H1 (cell line): ENCODE data around the gene KRT76. TPM values are rescaled to one million over a fixed set of nuclear protein-coding genes. Genes with fewer than 3 reads are reported as not detected.
A peak's percentile ranks its signal among the peaks of the same experiment; 100 is the strongest.

Source experiments
- CTCF ChIA-PET: fragments of 300-600 bp; sonication (Branson Sonifier 250); formaldehyde crosslinking; loops from one replicate; lab custom pipeline; 2021; ENCODE audit not compliant: partially characterized antibody; lab: Charles Lee
- POLR2A ChIA-PET: fragments of 300-600 bp; sonication (Branson Sonifier 250); formaldehyde crosslinking; loops from one replicate; lab custom pipeline; 2021; ENCODE audit warnings: inconsistent platforms; ENCODE audit not compliant: partially characterized antibody; lab: Charles Lee
- DNase-seq, 2 experiments: peaks; one replicate each; pipeline versions ENCODE4 v3.0.0 to v3.0.0-alpha.2; 2010 to 2022; ENCODE audit warnings: low spot score in 2 of 2, low read depth in 1 of 2, mixed read lengths in 1 of 2
- FAIRE-seq: peaks from 2 replicates; lab custom pipeline; 2011; peaks lifted over from hg19 to GRCh38; lab: Jason Lieb, UNC
- H2AFZ ChIP-seq: 2 replicates; pipeline ENCODE4 v1.8.1; 2012; ENCODE audit warnings: low read length, inconsistent platforms
- H2AK5ac ChIP-seq: 2 replicates; pipeline ENCODE4 v1.6.1; 2013; ENCODE audit warnings: low read depth, low read length
- H2BK120ac ChIP-seq: replicated peaks from 2 replicates; pipeline ENCODE3; 2013; ENCODE audit warnings: low read depth, low read length, inconsistent platforms
- H2BK12ac ChIP-seq: 2 replicates; pipeline ENCODE4 v1.6.1; 2013; ENCODE audit warnings: low read depth, low read length
- H2BK15ac ChIP-seq: 2 replicates; pipeline ENCODE4 v1.6.1; 2013; ENCODE audit warnings: low read length
- H2BK20ac ChIP-seq: 2 replicates; pipeline ENCODE4 v1.6.1; 2013; ENCODE audit warnings: low read length
- H2BK5ac ChIP-seq: 2 replicates; pipeline ENCODE4 v1.6.1; 2013; ENCODE audit warnings: low read depth, low read length
- H3K14ac ChIP-seq: 2 replicates; pipeline ENCODE4 v1.6.1; 2013; ENCODE audit warnings: inconsistent platforms; ENCODE audit not compliant: insufficient read length
- H3K18ac ChIP-seq: 2 replicates; pipeline ENCODE4 v1.6.1; 2013; ENCODE audit warnings: low read length; ENCODE audit errors: extremely low read depth
- H3K23ac ChIP-seq: 2 replicates; pipeline ENCODE4 v1.6.1; 2013; ENCODE audit warnings: inconsistent platforms; ENCODE audit not compliant: insufficient read length
- H3K23me2 ChIP-seq: 2 replicates; pipeline ENCODE4 v1.6.1; 2013; ENCODE audit warnings: low read depth, low read length
- H3K27ac ChIP-seq: 2 replicates; pipeline ENCODE4 v1.6.1; 2011; ENCODE audit warnings: low read depth, low read length, inconsistent platforms
- H3K27me3 ChIP-seq, 4 experiments: replicated peaks in 1 of 4; 1 replicate in 1 of 4; 2 replicates in 3 of 4; pipeline versions ENCODE4 v1.6.1 to v1.8.1; 2011 to 2013; ENCODE audit warnings: low read length in 3 of 4, mild to moderate bottlenecking in 3 of 4, inconsistent platforms in 2 of 4, mixed read lengths in 2 of 4, moderate library complexity in 1 of 4; ENCODE audit not compliant: control insufficient read depth in 3 of 4, insufficient read depth in 3 of 4; ENCODE audit errors: extremely low read depth in 1 of 4
- H3K36me3 ChIP-seq, 4 experiments: 2 replicates each; pipeline versions ENCODE4 v1.6.1 to v1.8.1; 2011 to 2013; ENCODE audit warnings: mild to moderate bottlenecking in 4 of 4, low read length in 3 of 4, moderate library complexity in 2 of 4, control low read depth in 1 of 4, inconsistent platforms in 1 of 4; ENCODE audit not compliant: insufficient read depth in 4 of 4, control insufficient read depth in 2 of 4
- H3K4ac ChIP-seq: replicated peaks from 2 replicates; pipeline ENCODE3; 2013; ENCODE audit warnings: low read length, low read depth, mixed read lengths, inconsistent platforms; ENCODE audit not compliant: insufficient read length
- H3K4me1 ChIP-seq, 4 experiments: replicated peaks in 1 of 4; 1 replicate in 1 of 4; 2 replicates in 3 of 4; pipeline versions ENCODE4 v1.6.1 to v1.8.1; 2011 to 2013; ENCODE audit warnings: low read length in 3 of 4, inconsistent platforms in 2 of 4, mixed read lengths in 1 of 4; ENCODE audit not compliant: insufficient read depth in 4 of 4, control insufficient read depth in 3 of 4
- H3K4me2 ChIP-seq, 2 experiments: 2 replicates each; pipeline versions ENCODE4 v1.6.1 to v1.8.1; 2011 to 2013; ENCODE audit warnings: low read depth in 2 of 2, low read length in 2 of 2, control low read depth in 1 of 2, inconsistent platforms in 1 of 2, mild to moderate bottlenecking in 1 of 2; ENCODE audit not compliant: insufficient read depth in 1 of 2
- H3K4me3 ChIP-seq, 4 experiments: fragments of 200-600, 300-600 bp in 1 of 4; sonication (generic), shearing (Covaris generic), sonication (Bioruptor Twin) in 1 of 4; 2 replicates each; pipeline versions ENCODE4 v1.5.1 to v1.8.1; 2011 to 2016; ENCODE audit warnings: low read length in 4 of 4, low read depth in 3 of 4, control low read depth in 2 of 4, inconsistent platforms in 2 of 4, mild to moderate bottlenecking in 2 of 4, mixed read lengths in 1 of 4, moderate library complexity in 1 of 4; ENCODE audit not compliant: insufficient read depth in 2 of 4; ENCODE audit errors: extremely low read depth in 1 of 4
- H3K56ac ChIP-seq: replicated peaks from 2 replicates; pipeline ENCODE3; 2013; ENCODE audit warnings: low read depth, mild to moderate bottlenecking, mixed read lengths, low read length, inconsistent platforms; ENCODE audit not compliant: insufficient read length
- H3K79me1 ChIP-seq: 2 replicates; pipeline ENCODE4 v1.6.1; 2013; ENCODE audit warnings: low read depth, low read length, control low read depth
- H3K79me2 ChIP-seq, 2 experiments: 2 replicates each; pipeline versions ENCODE4 v1.6.1 to v1.8.1; 2012 to 2013; ENCODE audit warnings: low read length in 2 of 2, mild to moderate bottlenecking in 2 of 2, inconsistent platforms in 1 of 2; ENCODE audit not compliant: insufficient read depth in 2 of 2, control insufficient read depth in 1 of 2
- H3K9ac ChIP-seq, 4 experiments: replicated peaks in 1 of 4; 1 replicate in 1 of 4; 2 replicates in 3 of 4; pipeline versions ENCODE4 v1.6.1 to v1.8.1; 2011 to 2013; ENCODE audit warnings: low read depth in 3 of 4, low read length in 3 of 4, control low read depth in 2 of 4, mild to moderate bottlenecking in 2 of 4, moderate library complexity in 2 of 4, inconsistent platforms in 1 of 4; ENCODE audit errors: extremely low read depth in 1 of 4
- H3K9me3 ChIP-seq, 2 experiments: 2 replicates each; pipeline versions ENCODE4 v1.6.1 to v1.8.1; 2012 to 2013; ENCODE audit warnings: mild to moderate bottlenecking in 2 of 2, moderate library complexity in 2 of 2, control low read depth in 1 of 2, inconsistent platforms in 1 of 2, low read depth in 1 of 2, low read length in 1 of 2, mixed read lengths in 1 of 2; ENCODE audit not compliant: insufficient read depth in 2 of 2
- H4K20me1 ChIP-seq, 2 experiments: replicated peaks in 1 of 2; 2 replicates each; pipeline versions ENCODE3 to v1.8.1; 2011 to 2013; ENCODE audit warnings: inconsistent platforms in 2 of 2, low read length in 2 of 2, mild to moderate bottlenecking in 1 of 2; ENCODE audit not compliant: insufficient read depth in 2 of 2, control insufficient read depth in 1 of 2
- H4K5ac ChIP-seq: 2 replicates; pipeline ENCODE4 v1.6.1; 2013; ENCODE audit warnings: low read length, low read depth, mixed read lengths, inconsistent platforms; ENCODE audit not compliant: insufficient read length
- H4K8ac ChIP-seq: 2 replicates; pipeline ENCODE4 v1.8.0; 2013; ENCODE audit warnings: mild to moderate bottlenecking, moderate library complexity, low read length, inconsistent platforms; ENCODE audit not compliant: insufficient read depth; ENCODE audit errors: extremely low read depth
- H4K91ac ChIP-seq: replicated peaks from 2 replicates; pipeline ENCODE3; 2013; ENCODE audit warnings: low read length, mixed read lengths, inconsistent platforms; ENCODE audit not compliant: insufficient read length
- SIRT6 ChIP-seq: IDR thresholded peaks from one replicate; pipeline ENCODE4 v1.7.1; 2012; ENCODE audit warnings: low read length, inconsistent platforms
- TAF7 ChIP-seq: optimal IDR thresholded peaks from 2 replicates; pipeline ENCODE3; 2011; ENCODE audit warnings: low read depth, mild to moderate bottlenecking, inconsistent platforms, low read length, moderate library complexity, borderline replicate concordance
- WGBS, 2 experiments: shearing (Covaris generic) in 1 of 2; methylation state at CpG; one replicate each; pipeline versions ENCODE4 v1.1.6 to v1.1.7; 2013 to 2015; ENCODE audit warnings: low lambda C conversion rate in 2 of 2, mixed read lengths in 2 of 2, inconsistent platforms in 1 of 2, low coverage in 1 of 2, missing lambda C conversion rate in 1 of 2; ENCODE audit not compliant: insufficient replicate concordance in 2 of 2, insufficient coverage in 1 of 2, insufficient read length in 1 of 2; ENCODE audit errors: extremely low coverage in 1 of 2, missing lambda C conversion rate in 1 of 2; 5-methylcytosine and 5-hydroxymethylcytosine counted together
- polyA plus RNA-seq, 7 experiments: library from polyadenylated mRNA; depleted of rRNA in 3 of 7; stranded (reverse) in 5 of 7; unstranded in 2 of 7; fragments of >200 nt in 5 of 7; fragments of 200-250 nt in 2 of 7; gene quantifications; 1 replicate in 5 of 7; 2 replicates in 1 of 7; 4 replicates in 1 of 7; pipeline versions ENCODE4 v1.2.1 to v1.2.3, GENCODE V29; 2011 to 2013; ENCODE audit warnings: missing spikeins in 2 of 7, mixed read lengths in 2 of 7
- total RNA-seq: library from RNA; stranded (reverse); fragmentation: NEBNext Ultra II Directional; extraction: Animal tissue kit (Norgen Biotek cat#: 25700); gene quantifications from 2 replicates; pipeline ENCODE4 v1.2.1, GENCODE V29; 2021

Gene KRT76
- total and polyA plus RNA-seq, 2 of the 8 experiments (the other 6 are each of a cell fraction or from before 2014, with no cell fraction given): not detected

DNA sequence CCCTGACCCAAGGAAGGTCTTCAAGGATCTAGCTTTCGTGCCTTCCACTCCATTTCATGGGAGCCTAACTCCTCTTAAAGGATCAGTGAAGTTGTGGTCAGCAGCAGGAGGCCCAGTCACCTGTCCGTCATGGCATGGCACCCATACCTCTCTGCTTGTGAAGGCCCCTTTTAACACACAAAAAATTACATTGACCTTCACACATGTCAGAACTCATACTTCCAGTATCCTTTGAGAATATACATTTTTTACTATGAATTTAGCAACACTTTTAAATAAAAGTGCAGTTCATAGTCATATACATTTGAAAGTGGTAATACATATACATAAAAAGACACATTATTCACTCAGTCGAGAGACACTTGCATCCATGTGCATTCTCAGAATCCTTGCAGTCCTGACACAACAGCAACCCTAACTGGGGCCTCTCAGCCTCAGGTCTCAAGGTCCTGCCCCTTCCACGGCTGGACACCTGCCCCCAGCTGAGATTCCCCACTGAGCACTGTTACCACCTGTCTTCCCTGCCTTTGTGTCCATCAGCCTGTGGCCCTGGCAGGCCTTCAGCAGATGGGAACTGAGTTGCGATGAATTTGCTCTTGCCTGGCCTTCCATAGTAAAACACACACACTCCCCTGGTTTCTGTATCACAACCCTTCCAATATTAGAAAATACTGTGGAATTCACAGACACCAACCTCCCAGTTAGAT, 22.5 kb upstream of the KRT76 start:
- 89% methylated on average over 5 of the region's 5 CpGs; no CpG with 5 or more reads in 1 of the 2 experiments for WGBS, 2 experiments

More for the DNA sequence above, 22.5 kb upstream of the KRT76 start:
- Histone ChIP-seq H2BK5ac (peak overlapping the region; percentile 52; the same call in 1 of the 2 replicates), H4K8ac (no peak overlapping the region), H3K14ac (no peak overlapping the region), H3K27me3 (no peaks in the 10 kb centered on the region), H2BK12ac (peak overlapping the region; percentile 87; the same call in 1 of the 2 replicates), H3K79me1 (no peaks in the 10 kb centered on the region), H3K4ac (no peak overlapping the region), H3K4me2 (peak overlapping the region; percentile 16 to 34; a peak in 2 of 4 replicates), H2BK20ac (no peak overlapping the region), H3K79me2 (no peaks in the 10 kb centered on the region), H2AK5ac (peak overlapping the region; percentile 76; the same call in 1 of the 2 replicates), H4K5ac (no peak overlapping the region), H4K91ac (peak overlapping the region; percentile 2), H3K27ac (no peak overlapping the region), H2BK120ac (peak overlapping the region; percentile 24), H3K4me3 (no peak overlapping the region), H3K23me2 (peaks cover 2% of the 10 kb centered on the region; the same call in 1 of the 2 replicates), H3K9ac (no peak overlapping the region), H3K56ac (no peak overlapping the region), H3K36me3 (no peaks in the 10 kb centered on the region), H4K20me1 (no peaks in the 10 kb centered on the region), H2BK15ac (no peak overlapping the region; the same call in 1 of the 2 replicates), H2AFZ (no peak overlapping the region), H3K4me1 (peaks cover 0 to 11% (median 2%) of the 10 kb centered on the region in 4 experiments; a peak in 3 of 7 replicates), H3K9me3 (no peaks in the 10 kb centered on the region; a peak in 1 of 4 replicates), H3K18ac (no peak overlapping the region; the same call in 1 of the 2 replicates), H3K23ac (no peak overlapping the region)
- POLR2A ChIA-PET: no interaction called here
- CTCF ChIA-PET: interaction anchor here (0.6 to 3.3 kb wide), 3 partner anchors 8 to 544 kb away, joined by 3 to 20 read pairs (median 4); no protein-coding TSS in a partner anchor
- no peak for TF ChIP-seq TAF7
- TF ChIP-seq SIRT6: no peak
- DNase-seq (no peak), FAIRE-seq (no peak)
